Fibroblast of peridontal ligament (primary cell): Measurements from ENCODE around the gene CDKAL1.
"Not testable (repeated sequence)": the region's sequence is repeated elsewhere in the genome, so short reads cannot be mapped to it uniquely, and the experiment has no call there.

Experiments used
- DNase-seq: peaks from one replicate; pipeline ENCODE4 v3.0.0-alpha.2; 2010; ENCODE audit errors: extremely low read depth

CDKAL1 gene

GRCh38 chr6:21173031-21173430, 638.8 kb downstream of the CDKAL1 start:
- no peak for DNase-seq

GRCh38 chr6:21173678-21174077, 639.4 kb downstream of the CDKAL1 start:
- no peak for DNase-seq

DNA sequence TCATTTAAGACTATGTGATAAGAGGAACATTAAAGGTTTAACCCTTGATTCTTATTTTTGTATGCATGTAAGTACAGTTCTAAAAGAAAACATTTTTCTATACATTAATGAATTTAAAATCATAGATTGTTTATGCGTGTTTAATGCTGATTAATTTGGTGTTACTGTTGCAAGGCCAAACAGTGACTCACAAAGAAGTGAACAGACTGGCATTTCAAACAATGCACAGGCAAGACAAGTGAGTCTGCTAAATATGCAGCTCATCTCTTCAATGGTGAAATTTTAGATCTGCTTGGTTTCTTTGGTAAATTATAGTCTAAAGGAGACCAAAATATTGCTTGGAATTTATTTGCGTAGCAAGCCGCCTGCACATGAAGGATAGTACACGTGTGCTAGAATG, 641.9 kb downstream of the CDKAL1 start:
- DNase-seq = no peak

- no peak for DNase-seq
Measured at GRCh38 chr6:21180155-21180554, 645.9 kb downstream of the CDKAL1 start.

GRCh38 chr6:21180800-21181337, 646.6 kb downstream of the CDKAL1 start:
- DNase-seq = no peak

GRCh38 chr6:21181866-21182265, 647.6 kb downstream of the CDKAL1 start:
- no peak for DNase-seq

DNA sequence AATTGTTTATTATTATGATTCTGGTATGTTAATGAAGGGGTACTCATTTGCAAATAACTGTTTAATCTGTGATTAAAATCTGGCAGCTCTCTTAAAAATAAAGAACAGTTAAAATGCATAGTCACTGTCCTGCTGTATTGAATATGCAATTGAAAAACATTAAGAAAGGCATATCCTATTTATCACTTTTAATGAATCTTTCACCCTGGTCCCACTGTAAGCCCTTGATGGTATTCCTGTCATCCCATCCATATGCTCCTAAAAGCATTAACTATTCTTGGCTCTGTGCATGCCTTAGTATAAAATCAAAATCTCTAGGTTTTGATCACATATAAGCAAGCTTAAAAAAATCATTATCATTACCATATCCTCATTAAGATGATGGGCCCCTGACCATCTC, 648.3 kb downstream of the CDKAL1 start:
- no peak for DNase-seq

DNA sequence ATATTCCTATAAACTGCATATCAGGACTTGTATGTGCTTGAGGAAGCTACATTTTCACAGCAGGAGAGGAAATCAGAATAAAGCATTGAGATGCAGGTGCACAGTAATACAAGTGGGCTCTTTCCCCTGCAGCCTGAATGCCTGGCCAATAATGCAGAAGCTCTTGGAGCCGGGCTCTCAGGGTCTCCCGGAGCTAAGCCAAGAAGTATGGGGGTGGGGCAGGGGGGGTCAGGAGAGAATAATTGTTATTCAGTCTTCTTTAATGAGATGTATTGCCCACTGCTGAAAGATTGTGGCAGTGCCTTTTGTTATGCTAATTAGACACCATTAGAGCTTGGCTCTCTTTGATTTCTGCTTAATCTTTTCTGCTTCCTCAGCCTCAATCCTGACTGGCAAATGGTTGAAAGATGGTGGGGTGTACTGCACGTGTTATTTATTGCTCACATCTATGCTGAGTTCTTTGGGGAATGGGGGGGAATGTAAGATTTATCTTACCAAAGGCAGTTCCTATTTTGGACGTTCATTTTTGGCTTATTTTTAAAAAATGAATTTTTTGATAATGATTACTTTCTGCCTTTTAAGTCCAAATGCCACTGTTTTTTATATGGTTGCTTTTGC, 651.7 kb downstream of the CDKAL1 start:
- DNase-seq = no peak

DNA sequence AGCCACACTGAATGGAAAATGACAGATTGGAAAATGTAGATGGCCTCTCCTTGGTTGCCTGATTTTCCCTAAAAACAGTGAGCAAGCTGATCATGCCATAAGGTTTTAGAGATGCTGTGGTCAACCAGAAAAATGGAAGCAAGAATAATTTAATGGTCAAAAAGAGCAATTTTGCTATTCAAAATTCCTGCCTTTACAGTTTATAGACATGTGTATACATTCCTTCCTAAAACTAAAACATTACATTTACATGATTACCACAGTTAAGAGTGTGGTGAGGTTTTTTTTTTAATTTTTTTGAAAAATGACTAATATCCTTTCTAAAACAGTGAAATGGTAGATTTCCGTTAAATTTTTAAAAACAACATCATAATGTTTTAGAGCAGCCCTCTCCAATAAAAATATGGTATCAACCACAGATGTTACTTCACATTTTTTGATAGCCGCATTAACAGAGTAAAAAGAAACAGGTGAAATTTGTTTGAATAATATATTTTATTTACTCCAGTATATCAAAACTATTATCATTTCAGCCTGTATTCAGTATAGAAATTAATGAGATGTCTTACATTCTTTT, 652.3 kb downstream of the CDKAL1 start:
- peak; percentile 67 for DNase-seq

- no peak for DNase-seq
Measured at GRCh38 chr6:21187485-21187884, 653.2 kb downstream of the CDKAL1 start.

- DNase-seq = no peak
Measured at GRCh38 chr6:21188505-21189223, 654.4 kb downstream of the CDKAL1 start.

DNA sequence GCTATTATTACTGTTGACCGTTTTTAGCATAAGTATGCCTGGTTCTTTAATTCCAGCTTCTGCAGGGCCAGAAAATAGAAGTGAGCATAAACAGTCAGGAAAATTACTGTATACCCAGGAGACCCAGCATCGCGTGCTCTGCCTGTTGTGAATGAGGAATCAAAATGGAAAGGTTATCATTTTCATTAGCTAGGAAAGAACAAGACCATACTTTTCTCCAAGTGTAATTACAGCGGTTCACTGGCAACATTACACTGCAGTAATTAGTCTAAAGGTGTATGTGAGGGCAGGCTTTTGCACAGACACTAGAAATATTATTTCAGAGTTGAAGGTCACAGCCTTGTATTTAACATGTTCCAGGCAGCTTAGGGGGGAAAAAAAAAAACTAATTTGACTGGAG, 655.5 kb downstream of the CDKAL1 start:
- peak; percentile 50 for DNase-seq

DNA sequence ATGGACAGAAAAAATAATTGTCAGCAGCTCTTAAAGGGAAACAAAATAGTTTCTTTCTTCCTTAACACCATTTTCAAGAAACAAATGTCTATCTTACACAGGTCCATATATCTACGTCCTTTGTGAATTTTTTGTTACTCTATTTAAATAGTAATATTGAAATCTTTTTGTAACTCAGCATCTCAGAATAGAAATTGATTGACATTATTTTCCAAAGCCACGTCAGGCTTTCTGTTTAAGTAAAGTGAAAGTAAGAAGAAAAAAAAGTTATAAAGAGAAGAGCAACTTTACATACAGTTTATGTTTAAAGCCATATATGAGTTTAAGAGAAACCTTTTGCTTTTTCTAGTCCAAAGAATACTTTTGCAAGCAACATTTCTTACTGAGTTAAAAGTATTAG, 656.4 kb downstream of the CDKAL1 start:
- DNase-seq = peak; percentile 40

GRCh38 chr6:21193790-21194475, 659.7 kb downstream of the CDKAL1 start:
- DNase-seq = no peak

- DNase-seq = not testable (repeated sequence)
Measured at GRCh38 chr6:21195301-21195700, 661.0 kb downstream of the CDKAL1 start.

DNA sequence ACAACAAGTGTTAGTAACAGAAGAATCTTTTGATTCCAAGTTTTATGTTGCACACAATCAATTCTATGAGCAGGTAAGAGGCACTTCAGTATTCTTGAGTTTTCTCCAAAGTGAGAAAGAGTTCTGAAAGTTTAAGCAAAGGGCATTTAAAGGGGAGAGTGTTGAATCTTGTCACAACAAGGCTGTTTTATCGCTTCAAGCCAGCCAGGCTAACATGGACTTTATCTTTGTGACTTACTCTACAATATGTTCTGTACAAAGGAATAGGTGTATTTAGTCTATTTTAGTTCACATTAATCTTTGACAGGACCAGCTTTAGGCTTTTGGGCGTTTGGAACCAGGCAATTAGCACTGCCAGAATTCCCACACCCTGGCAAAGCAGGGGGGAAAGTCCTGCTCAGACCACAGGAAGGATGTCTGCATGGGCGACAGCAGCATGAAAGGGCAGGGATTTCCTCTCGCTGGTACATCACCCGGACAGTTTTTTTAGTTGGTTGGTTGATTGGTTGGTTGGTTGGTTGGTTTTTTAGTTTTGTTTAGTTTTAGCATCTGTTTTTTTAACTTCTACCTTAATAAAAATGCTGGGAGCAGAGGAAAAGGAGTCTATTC, 663.9 kb downstream of the CDKAL1 start:
- no peak for DNase-seq

DNA sequence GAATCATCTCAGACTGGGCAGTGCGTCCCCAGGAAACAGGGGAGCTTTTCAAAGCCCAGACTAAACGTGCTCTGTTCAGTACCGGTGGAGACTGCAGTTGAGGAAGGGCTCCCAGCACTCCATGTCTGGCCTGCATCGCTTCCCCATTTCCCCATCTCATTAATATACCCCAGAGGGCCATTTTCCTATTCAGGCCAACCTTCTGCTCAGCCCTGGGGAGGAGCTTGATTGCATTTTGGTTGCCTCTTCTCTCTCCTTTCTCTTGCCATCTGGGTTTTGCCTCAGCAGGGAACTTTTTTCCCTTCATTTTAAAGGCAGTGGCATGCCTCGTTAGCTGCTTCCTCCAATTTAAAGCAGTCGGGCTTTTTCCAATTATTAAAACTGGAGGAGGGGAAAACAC, 665.0 kb downstream of the CDKAL1 start:
- no peak for DNase-seq

DNA sequence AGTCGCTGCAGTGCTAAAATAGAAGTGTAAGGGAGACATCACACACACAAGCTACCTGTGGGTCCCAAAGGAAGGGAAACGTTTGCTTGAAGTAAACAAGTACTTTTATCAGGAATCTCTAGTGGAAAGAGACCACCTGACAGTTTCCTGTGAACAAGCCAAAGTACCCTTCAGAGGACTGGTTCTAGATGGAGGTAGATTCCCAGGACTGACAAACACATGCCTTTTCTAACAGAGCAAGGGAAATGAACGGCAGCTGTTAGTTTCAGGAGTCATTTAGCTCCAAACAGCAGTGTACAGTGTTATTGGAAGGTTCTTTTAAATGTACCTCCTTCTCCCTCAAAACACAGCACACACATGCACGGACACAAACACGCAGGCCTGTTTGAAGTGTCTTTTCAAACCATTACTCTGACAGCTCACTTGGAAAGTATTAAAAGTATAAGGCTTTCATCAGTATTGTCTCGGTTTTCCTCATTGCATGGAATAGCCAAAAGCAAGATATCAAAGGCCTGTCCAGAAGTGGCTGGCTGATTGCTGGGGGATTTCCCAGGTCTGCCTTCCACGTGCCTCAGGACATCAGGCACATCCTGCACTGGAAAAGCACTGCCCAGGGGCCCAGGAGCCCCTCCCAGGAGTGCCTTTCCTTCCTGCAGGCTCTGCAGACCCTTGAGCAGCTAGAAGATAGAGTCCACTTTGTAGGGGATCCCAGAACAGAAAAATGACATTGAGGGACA, 666.0 kb downstream of the CDKAL1 start:
- DNase-seq = no peak

DNA sequence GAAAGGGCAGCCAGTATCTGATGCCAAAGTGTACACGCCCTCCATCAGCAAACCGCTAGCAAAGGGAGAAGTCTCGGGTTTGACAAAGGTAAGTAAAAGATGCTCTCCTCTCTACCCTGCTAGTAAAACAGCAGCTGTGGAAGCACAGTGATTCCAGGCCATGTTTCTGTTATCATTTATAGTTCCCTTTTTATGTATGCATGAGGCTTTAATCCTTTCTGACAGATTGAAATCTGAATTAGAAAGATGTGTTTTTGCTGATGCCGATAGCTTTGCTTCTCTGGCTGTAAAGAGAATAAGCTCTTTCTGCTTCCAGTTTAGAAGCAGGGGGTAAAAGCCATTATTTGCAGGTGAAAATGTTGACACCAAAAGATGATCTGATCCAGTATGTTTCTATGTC, 666.9 kb downstream of the CDKAL1 start:
- no peak for DNase-seq

GRCh38 chr6:21201637-21202350, 667.5 kb downstream of the CDKAL1 start:
- no peak for DNase-seq

- DNase-seq = no peak
Measured at GRCh38 chr6:21202521-21202920, 668.3 kb downstream of the CDKAL1 start.
